Panc1 (cell line): ENCODE measurements around the gene SLC4A7. TPM values are rescaled to one million over a fixed set of nuclear protein-coding genes. Genes with fewer than 3 reads are reported as not detected.

Source experiments
- ATAC-seq: fragments of 200-7000 bp; cut with Tn5 transposase; 2 replicates; pipeline ENCODE4 v1.9.1; 2020; ENCODE audit warnings: mild to moderate bottlenecking, moderate library complexity
- BruUV-seq: library from RNA; stranded (reverse); fragments of 400-500 nt; replicated peaks from 2 replicates; lab custom pipeline; 2021; lab: Mats Ljungman, UMichigan
- CTCF ChIA-PET: fragments of 300-600 bp; sonication (Branson Sonifier 250); formaldehyde crosslinking; loops from one replicate; lab custom pipeline; 2022; ENCODE audit warnings: antibody characterized with exemption; lab: Charles Lee
- POLR2A ChIA-PET: fragments of 300-600 bp; sonication (Branson Sonifier 250); formaldehyde crosslinking; loops from one replicate; lab custom pipeline; 2022; ENCODE audit warnings: antibody characterized with exemption; lab: Charles Lee
- DNase-seq: peaks from one replicate; pipeline ENCODE4 v3.0.0-alpha.2; 2010; ENCODE audit warnings: low read depth, low spot score
- H3K27ac ChIP-seq: 2 replicates; pipeline ENCODE4 v1.5.1; 2011; ENCODE audit warnings: mild to moderate bottlenecking, low read length, inconsistent platforms
- H3K27me3 ChIP-seq: fragments of 200-500 bp; sonication (Bioruptor generic); 2 replicates; pipeline ENCODE4 v1.6.0; 2014; ENCODE audit warnings: low read length, inconsistent platforms; ENCODE audit not compliant: control insufficient read depth, insufficient read depth
- H3K36me3 ChIP-seq: fragments of 200-500 bp; sonication (Bioruptor generic); 2 replicates; pipeline ENCODE4 v1.5.1; 2014; ENCODE audit warnings: inconsistent platforms, mild to moderate bottlenecking, low read length, moderate library complexity; ENCODE audit not compliant: control insufficient read depth, insufficient read depth
- H3K4me1 ChIP-seq: 2 replicates; pipeline ENCODE4 v1.5.1; 2011; ENCODE audit warnings: inconsistent platforms, mild to moderate bottlenecking, low read length, moderate library complexity; ENCODE audit not compliant: control insufficient read depth, insufficient read depth
- H3K4me3 ChIP-seq, 2 experiments: 2 replicates each; pipeline ENCODE4 v1.5.1; 2011 to 2012; ENCODE audit warnings: low read depth in 2 of 2, low read length in 2 of 2, mild to moderate bottlenecking in 2 of 2, inconsistent platforms in 1 of 2, moderate library complexity in 1 of 2
- H3K9me3 ChIP-seq: fragments of 200-500 bp; sonication (Bioruptor generic); 2 replicates; pipeline ENCODE4 v1.5.1; 2014; ENCODE audit warnings: low read depth, mild to moderate bottlenecking, inconsistent platforms, low read length, moderate library complexity; ENCODE audit not compliant: control insufficient read depth, insufficient read depth
- POLR2AphosphoS5 ChIP-seq: IDR thresholded peaks from 2 replicates; pipeline ENCODE4 v1.6.1; 2012; ENCODE audit warnings: mild to moderate bottlenecking, low read depth, low read length, moderate library complexity
- SIN3A ChIP-seq: IDR thresholded peaks from 2 replicates; pipeline ENCODE4 v1.6.1; 2012; ENCODE audit warnings: low read depth, mild to moderate bottlenecking, low read length, moderate library complexity, borderline replicate concordance; ENCODE audit not compliant: insufficient read depth
- TCF7L2 ChIP-seq: IDR thresholded peaks from 2 replicates; pipeline ENCODE4 v1.6.1; 2011; ENCODE audit warnings: mild to moderate bottlenecking, low read depth, low read length, inconsistent platforms
- in situ Hi-C: cut with HindIII; loops from 2 replicates; pipeline ENCODE4 v1.10.0; 2016; ENCODE audit warnings: low sequenced_read_pairs, low pct_unique_long_range_greater_than_20kb
- intact Hi-C: fragments of 100-400 bp; cut with micrococcal nuclease; formaldehyde crosslinking; loops from one replicate; pipeline ENCODE4 v1.10.0; 2022; ENCODE audit not compliant: unreplicated experiment
- total RNA-seq: library from RNA; stranded (reverse); gene quantifications from one replicate; pipeline ENCODE4 v1.2.1, GENCODE V29; 2021; ENCODE audit not compliant: unreplicated experiment
- TF ChIP-seq, protein P1 (sequence below): fragments of 450-650 bp; IDR thresholded peaks from 2 replicates; pipeline ENCODE4 v1.5.1; 2017; ENCODE audit warnings: mild to moderate bottlenecking
- TF ChIP-seq, protein P2 (sequence below), 2 experiments: IDR thresholded peaks; 2 replicates each; pipeline ENCODE4 v1.6.1; 2011 to 2012; ENCODE audit warnings: low read depth in 2 of 2, control low read depth in 1 of 2, low read length in 1 of 2, mild to moderate bottlenecking in 1 of 2, moderate library complexity in 1 of 2; ENCODE audit not compliant: insufficient read depth in 1 of 2

SLC4A7 gene
- total RNA-seq, 1 experiment from 2014 or later: 99.4 TPM

DNA sequence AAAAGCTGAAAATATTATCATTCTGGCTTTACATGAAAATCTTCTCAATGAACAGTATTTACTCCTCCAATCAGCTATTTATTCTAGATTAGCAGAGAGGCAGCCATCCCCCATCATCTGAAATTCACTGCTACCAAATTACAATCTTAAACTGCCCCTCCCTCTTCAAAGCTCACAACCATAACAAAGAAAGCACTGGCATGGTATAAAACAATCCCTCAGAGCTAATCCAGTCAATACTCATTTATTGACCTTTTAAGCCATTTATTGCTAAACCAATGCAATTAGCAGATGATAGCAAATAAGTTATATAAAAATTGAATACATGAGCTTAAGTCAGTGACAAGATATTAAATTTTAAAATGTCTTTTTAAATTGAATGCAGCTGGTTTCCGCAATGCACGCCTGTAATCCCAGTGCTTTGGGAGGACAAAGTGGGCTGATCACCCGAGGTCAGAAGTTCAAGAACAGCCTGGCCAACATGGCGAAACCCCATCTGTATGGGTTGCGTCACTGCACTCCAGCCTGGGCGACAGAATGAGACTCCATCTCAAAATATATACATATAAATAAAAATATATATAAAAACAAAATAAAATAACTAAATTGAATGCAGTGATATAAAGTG lies 12.1 kb downstream of the SLC4A7 start:
- intact Hi-C loops: no loop called here
- no TSS peak for BruUV-seq
- no peak overlapping the region for H3K4me3 ChIP-seq
- POLR2A ChIA-PET: no interaction called here
- DNase-seq: no peak
- H3K27me3 ChIP-seq: no peaks in the 10 kb centered on the region
- H3K27ac ChIP-seq: peak overlapping the region; percentile 74
- ATAC-seq: no peak
- no peaks in the 10 kb centered on the region for H3K9me3 ChIP-seq
- CTCF ChIA-PET: interaction anchor here (0.6 kb wide), 1 partner anchor 63 kb away, joined by 3 read pairs; no protein-coding TSS in a partner anchor
- TF ChIP-seq, protein P1, sequence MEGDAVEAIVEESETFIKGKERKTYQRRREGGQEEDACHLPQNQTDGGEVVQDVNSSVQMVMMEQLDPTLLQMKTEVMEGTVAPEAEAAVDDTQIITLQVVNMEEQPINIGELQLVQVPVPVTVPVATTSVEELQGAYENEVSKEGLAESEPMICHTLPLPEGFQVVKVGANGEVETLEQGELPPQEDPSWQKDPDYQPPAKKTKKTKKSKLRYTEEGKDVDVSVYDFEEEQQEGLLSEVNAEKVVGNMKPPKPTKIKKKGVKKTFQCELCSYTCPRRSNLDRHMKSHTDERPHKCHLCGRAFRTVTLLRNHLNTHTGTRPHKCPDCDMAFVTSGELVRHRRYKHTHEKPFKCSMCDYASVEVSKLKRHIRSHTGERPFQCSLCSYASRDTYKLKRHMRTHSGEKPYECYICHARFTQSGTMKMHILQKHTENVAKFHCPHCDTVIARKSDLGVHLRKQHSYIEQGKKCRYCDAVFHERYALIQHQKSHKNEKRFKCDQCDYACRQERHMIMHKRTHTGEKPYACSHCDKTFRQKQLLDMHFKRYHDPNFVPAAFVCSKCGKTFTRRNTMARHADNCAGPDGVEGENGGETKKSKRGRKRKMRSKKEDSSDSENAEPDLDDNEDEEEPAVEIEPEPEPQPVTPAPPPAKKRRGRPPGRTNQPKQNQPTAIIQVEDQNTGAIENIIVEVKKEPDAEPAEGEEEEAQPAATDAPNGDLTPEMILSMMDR: no peak
- no peaks in the 10 kb centered on the region; the same call in 1 of the 2 replicates for H3K36me3 ChIP-seq
- in situ Hi-C loops: no loop called here
- peaks cover 73% of the 10 kb centered on the region for H3K4me1 ChIP-seq

DNA sequence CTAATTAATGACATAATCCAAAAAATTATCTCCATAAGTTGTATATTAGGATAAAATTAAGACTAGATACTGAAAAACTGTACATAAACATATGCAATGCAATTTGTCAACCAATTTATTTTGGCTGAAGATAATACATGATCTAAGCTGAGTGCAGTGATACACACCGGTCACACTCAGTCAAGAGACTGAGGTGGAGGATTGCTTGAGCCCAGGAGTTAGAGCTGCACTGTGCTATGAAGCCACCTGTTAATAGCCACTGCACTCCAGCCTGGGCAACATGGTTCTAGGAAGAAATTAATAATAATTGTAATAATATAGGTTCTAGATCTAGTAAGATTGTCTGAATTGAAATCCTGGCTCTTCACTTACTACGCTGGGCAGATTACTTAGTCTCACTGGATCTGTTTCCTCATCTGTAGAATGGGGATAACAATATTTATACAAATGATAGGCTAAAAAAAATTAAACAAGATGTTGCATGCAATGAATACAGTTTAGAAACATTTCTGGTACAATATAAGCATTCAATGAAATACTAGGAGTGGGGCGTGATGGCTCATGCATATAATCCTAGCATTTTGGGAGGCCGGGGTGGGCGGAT lies 15.8 kb downstream of the SLC4A7 start:
- in situ Hi-C loops: no loop called here
- H3K27ac ChIP-seq: peak overlapping the region; percentile 44

More for the DNA sequence above, 15.8 kb downstream of the SLC4A7 start:
- ChIA-PET POLR2A (no interaction called here), CTCF (no interaction called here)
- H3K4me3 ChIP-seq: no peak overlapping the region
- TF ChIP-seq TCF7L2 (no peak), POLR2AphosphoS5 (no peak), SIN3A (no peak)
- TF ChIP-seq, protein P2, sequence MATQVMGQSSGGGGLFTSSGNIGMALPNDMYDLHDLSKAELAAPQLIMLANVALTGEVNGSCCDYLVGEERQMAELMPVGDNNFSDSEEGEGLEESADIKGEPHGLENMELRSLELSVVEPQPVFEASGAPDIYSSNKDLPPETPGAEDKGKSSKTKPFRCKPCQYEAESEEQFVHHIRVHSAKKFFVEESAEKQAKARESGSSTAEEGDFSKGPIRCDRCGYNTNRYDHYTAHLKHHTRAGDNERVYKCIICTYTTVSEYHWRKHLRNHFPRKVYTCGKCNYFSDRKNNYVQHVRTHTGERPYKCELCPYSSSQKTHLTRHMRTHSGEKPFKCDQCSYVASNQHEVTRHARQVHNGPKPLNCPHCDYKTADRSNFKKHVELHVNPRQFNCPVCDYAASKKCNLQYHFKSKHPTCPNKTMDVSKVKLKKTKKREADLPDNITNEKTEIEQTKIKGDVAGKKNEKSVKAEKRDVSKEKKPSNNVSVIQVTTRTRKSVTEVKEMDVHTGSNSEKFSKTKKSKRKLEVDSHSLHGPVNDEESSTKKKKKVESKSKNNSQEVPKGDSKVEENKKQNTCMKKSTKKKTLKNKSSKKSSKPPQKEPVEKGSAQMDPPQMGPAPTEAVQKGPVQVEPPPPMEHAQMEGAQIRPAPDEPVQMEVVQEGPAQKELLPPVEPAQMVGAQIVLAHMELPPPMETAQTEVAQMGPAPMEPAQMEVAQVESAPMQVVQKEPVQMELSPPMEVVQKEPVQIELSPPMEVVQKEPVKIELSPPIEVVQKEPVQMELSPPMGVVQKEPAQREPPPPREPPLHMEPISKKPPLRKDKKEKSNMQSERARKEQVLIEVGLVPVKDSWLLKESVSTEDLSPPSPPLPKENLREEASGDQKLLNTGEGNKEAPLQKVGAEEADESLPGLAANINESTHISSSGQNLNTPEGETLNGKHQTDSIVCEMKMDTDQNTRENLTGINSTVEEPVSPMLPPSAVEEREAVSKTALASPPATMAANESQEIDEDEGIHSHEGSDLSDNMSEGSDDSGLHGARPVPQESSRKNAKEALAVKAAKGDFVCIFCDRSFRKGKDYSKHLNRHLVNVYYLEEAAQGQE (IDR thresholded peaks at IDR 0.05; ENCODE audit: insufficient read depth in 1 of 2, low read depth in 2 of 2, low read length in 1 of 2): no peak
- TF ChIP-seq, protein P1: no peak
- BruUV-seq: no TSS peak
- no peaks in the 10 kb centered on the region; the same call in 1 of the 2 replicates for H3K36me3 ChIP-seq
- DNase-seq (no peak), ATAC-seq (0 out of 2 replicates have a peak, but pooled peaks have one; percentile 71)
- intact Hi-C loops: no loop called here
- H3K4me1 ChIP-seq: peaks cover 46% of the 10 kb centered on the region
- H3K9me3 ChIP-seq: no peaks in the 10 kb centered on the region
- no peaks in the 10 kb centered on the region for H3K27me3 ChIP-seq
